Colonic mucosa (tissue), 4 donors: ENCODE measurements around the gene NEIL1. TPM values are rescaled to one million over a fixed set of nuclear protein-coding genes. Genes with fewer than 3 reads are reported as not detected.

ENCODE experiments used
- DNase-seq: peaks from one replicate; pipeline ENCODE4 v3.0.0-alpha.2; 2020
- H3K27ac ChIP-seq: fragments of 200-600 bp; one replicate; pipeline ENCODE4 v1.8.0; 2021
- H3K27me3 ChIP-seq: fragments of 200-600 bp; one replicate; pipeline ENCODE4 v1.8.0; 2021
- H3K36me3 ChIP-seq: fragments of 200-600 bp; one replicate; pipeline ENCODE4 v1.8.0; 2021
- H3K4me1 ChIP-seq: fragments of 200-600 bp; one replicate; pipeline ENCODE4 v1.8.0; 2021; ENCODE audit warnings: mild to moderate bottlenecking
- H3K4me3 ChIP-seq: fragments of 200-600 bp; one replicate; pipeline ENCODE4 v1.8.0; 2021
- H3K9ac ChIP-seq, 2 donors: one replicate each; pipeline ENCODE4 v1.7.0; 2013; ENCODE audit warnings: control low read depth in 2 of 2, low read depth in 2 of 2, low read length in 2 of 2
- H3K9me3 ChIP-seq: fragments of 200-600 bp; one replicate; pipeline ENCODE4 v1.8.0; 2021
- CTCF ChIP-seq: fragments of 200-600 bp; IDR thresholded peaks from one replicate; pipeline ENCODE4 v1.8.0; 2022; ENCODE audit warnings: antibody characterized with exemption, mild to moderate bottlenecking
- intact Hi-C: fragments of 100-400 bp; cut with DNase I; formaldehyde crosslinking; loops from one replicate; pipeline ENCODE4 v1.14.1; 2022
- total RNA-seq, 2 donors: library from RNA; stranded (reverse); fragmentation: NEBNext Ultra II Directional in 1 of 2; extraction: Animal tissue kit (Norgen Biotek cat#: 25700) in 1 of 2; gene quantifications; one replicate each; pipeline ENCODE4 v1.2.1, GENCODE V29; 2021
- donor health status: healthy.
- donor health status: DM: no; HTN: no; CAD: no.
- donor health status: DM: no; HTN: no; CAD: no.

Gene NEIL1
- total RNA-seq, 2 donors from 2014 or later, result 34.1 to 39.6 TPM

DNA sequence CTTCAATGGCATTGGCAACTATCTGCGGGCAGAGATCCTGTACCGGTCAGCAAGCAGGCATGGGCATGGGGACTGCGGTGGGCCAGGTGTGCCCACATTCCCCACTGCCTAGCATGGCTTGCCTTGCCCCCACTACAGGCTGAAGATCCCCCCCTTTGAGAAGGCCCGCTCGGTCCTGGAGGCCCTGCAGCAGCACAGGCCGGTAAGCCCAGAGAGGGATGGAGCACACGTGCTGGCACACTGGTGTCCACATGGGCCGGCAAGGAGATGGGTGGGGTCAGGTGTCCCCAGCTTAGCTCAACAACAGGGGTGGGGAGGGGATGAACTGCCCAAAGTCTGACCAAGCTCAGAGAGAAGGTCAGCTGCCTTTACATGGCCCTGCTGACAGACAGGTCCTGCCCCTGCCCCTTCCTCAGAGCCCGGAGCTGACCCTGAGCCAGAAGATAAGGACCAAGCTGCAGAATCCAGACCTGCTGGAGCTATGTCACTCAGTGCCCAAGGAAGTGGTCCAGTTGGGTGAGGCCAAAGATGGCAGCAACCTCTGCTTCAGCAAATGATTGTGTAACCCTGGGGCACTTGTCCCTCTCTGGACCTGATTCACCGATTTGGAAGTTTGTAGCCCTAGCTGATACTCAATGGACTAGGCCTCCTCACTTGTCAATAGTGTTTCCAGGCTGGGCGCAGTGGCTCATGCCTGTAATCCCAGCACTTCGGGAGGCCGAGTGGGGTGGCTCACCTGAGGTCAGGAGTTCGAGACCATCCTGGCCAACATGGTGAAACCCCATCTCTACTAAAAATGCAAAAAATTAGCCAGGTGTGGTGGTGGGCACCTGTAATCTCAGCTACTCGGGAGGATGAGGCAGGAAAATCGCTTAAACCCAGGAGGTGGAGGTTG is 5.6 kb downstream of the NEIL1 start:
- no peak for TF ChIP-seq CTCF
- Histone ChIP-seq H3K36me3 (no peaks in the 10 kb centered on the region), H3K27me3 (no peaks in the 10 kb centered on the region), H3K9ac (no peak overlapping the region), H3K9me3 (no peaks in the 10 kb centered on the region), H3K27ac (no peak overlapping the region), H3K4me3 (no peak overlapping the region), H3K4me1 (peaks cover 5% of the 10 kb centered on the region)
- DNase-seq, result no peak
- intact Hi-C loops, result no loop called here

- no peak for DNase-seq
- intact Hi-C loops, result no loop called here
Measured at GRCh38 chr15:75353604-75354003, 6.8 kb downstream of the NEIL1 start.

DNA sequence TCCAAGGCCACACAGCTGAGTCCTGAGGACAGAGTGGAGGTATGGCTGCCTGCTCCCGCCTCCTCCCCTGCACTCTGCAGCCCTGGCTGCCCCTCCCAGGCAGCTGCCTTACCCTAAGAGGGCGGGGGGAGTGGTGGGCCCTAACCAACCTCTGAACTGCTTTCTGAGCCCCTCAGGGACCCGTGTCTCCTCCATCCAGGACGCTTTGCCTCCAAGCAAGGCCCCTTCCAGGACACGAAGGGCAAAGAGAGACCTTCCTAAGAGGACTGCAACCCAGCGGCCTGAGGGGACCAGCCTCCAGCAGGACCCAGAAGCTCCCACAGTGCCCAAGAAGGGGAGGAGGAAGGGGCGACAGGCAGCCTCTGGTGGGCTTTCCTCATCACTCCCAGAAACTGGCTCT is 7.6 kb downstream of the NEIL1 start:
- Histone ChIP-seq H3K4me1 (no peaks in the 10 kb centered on the region), H3K9me3 (no peaks in the 10 kb centered on the region), H3K27ac (no peak overlapping the region), H3K36me3 (no peaks in the 10 kb centered on the region), H3K9ac (no peak overlapping the region), H3K27me3 (no peaks in the 10 kb centered on the region), H3K4me3 (no peak overlapping the region)
- intact Hi-C loops, result no loop called here
- no peak for DNase-seq
- no peak for TF ChIP-seq CTCF

More at GRCh38 chr15:75353604-75354003, 6.8 kb downstream of the NEIL1 start:
- no peaks in the 10 kb centered on the region for H3K27me3 ChIP-seq
- H3K36me3 ChIP-seq, result no peaks in the 10 kb centered on the region
- no peak overlapping the region for H3K27ac ChIP-seq
- no peak overlapping the region for H3K4me3 ChIP-seq
- H3K4me1 ChIP-seq, result peaks cover 5% of the 10 kb centered on the region
- H3K9ac ChIP-seq, result no peak overlapping the region
- TF ChIP-seq CTCF, result no peak
- no peaks in the 10 kb centered on the region for H3K9me3 ChIP-seq

DNA sequence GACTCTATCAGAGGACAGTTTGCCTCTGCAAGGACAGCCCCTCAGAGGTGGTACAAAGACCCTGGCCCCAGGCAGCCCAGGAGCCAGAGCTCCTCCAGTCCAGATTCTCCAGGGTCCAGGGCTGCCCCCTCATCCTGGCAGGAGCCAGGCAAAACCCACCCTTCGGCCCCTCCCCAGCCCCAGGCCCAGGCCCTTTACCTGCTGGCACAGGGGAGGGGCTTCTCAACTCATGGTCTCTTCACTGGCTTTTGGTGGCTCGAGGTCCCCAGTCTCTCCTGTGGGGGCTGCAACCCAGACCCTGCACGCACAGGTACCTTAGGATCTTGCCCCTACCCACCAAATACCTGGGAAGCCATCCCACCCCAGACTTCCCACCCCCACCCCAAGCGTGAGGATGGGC is 8.5 kb downstream of the NEIL1 start:
- intact Hi-C loops, result no loop called here
- no peaks in the 10 kb centered on the region for H3K9me3 ChIP-seq
- no peaks in the 10 kb centered on the region for H3K4me1 ChIP-seq
- H3K9ac ChIP-seq, result no peak overlapping the region
- TF ChIP-seq CTCF, result no peak
- H3K27ac ChIP-seq, result no peak overlapping the region
- no peak for DNase-seq
- no peaks in the 10 kb centered on the region for H3K27me3 ChIP-seq
- H3K4me3 ChIP-seq, result no peak overlapping the region
- H3K36me3 ChIP-seq, result no peaks in the 10 kb centered on the region

DNA sequence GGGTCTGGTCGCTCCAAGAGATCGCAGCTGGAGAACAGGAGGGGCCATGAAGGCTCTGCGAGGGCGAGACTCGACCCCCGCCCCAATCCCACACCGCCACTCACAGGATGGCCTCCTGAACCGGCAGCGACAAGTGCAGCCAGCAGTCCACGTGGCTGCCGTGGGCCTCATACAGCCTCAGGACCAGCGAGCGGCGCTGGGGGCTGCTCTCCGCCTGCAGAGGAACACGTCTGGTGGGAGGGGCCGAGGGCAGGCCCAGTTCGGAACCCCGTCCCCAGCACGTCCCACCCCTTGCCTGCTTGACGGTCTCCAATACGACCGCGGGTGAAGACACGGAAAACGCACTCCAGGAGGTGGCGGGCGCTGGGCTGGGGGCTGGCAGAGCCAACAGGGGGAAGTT is 9.2 kb downstream of the NEIL1 start:
- no peak overlapping the region for H3K4me3 ChIP-seq
- H3K4me1 ChIP-seq, result no peaks in the 10 kb centered on the region
- no peaks in the 10 kb centered on the region for H3K9me3 ChIP-seq
- no peak for TF ChIP-seq CTCF
- no peak overlapping the region for H3K27ac ChIP-seq
- H3K9ac ChIP-seq, result no peak overlapping the region
- DNase-seq, result no peak
- H3K27me3 ChIP-seq, result no peaks in the 10 kb centered on the region
- H3K36me3 ChIP-seq, result no peaks in the 10 kb centered on the region
- intact Hi-C loops, result no loop called here
